A549 (cell line): Measurements from ENCODE around the gene SWSAP1. TPM values are rescaled to one million over a fixed set of nuclear protein-coding genes. Genes with fewer than 3 reads are reported as not detected.
A peak's percentile ranks its signal among the peaks of the same experiment; 100 is the strongest.

Experiments
- ATAC-seq, 2 experiments: fragments of 200-7000 bp in 1 of 2; fragments of >200 bp in 1 of 2; cut with Nextera tagmentation in 1 of 2; cut with Tn5 transposase in 1 of 2; 3 replicates each; pipeline versions ENCODE4 v1.8.0 to v1.9.1; 2018 to 2020; ENCODE audit warnings: mild to moderate bottlenecking in 1 of 2, moderate library complexity in 1 of 2
- CTCF ChIA-PET: fragments of 300-600 bp; sonication (Branson Sonifier 250); formaldehyde crosslinking; extraction: SDS; loops from one replicate; lab custom pipeline; 2021; ENCODE audit warnings: antibody characterized with exemption, inconsistent platforms; lab: Yijun Ruan, JAX
- POLR2A ChIA-PET: fragments of 350-600 bp; formaldehyde crosslinking; extraction: SDS; loops from one replicate; lab custom pipeline; 2021; ENCODE audit warnings: antibody characterized with exemption, inconsistent platforms; lab: Yijun Ruan, JAX
- DNase-seq, 2 experiments: peaks; one replicate each; pipeline versions ENCODE4 v3.0.0 to v3.0.0-alpha.2; 2011 to 2016; ENCODE audit warnings: low read depth in 1 of 2, low spot score in 1 of 2
- FAIRE-seq: peaks from 2 replicates; lab custom pipeline; 2011; peaks lifted over from hg19 to GRCh38; lab: Jason Lieb, UNC
- H3K27ac ChIP-seq, 2 experiments: fragments of >200 bp; sonication (Bioruptor Twin); formaldehyde crosslinking; 3 replicates each; pipeline ENCODE4 v1.5.1; 2016 to 2017
- H3K4me1 ChIP-seq: fragments of >200 bp; sonication (Bioruptor Twin); formaldehyde crosslinking; 3 replicates; pipeline ENCODE4 v1.6.1; 2016
- H3K4me2 ChIP-seq: fragments of >200 bp; sonication (Bioruptor Twin); formaldehyde crosslinking; 3 replicates; pipeline ENCODE4 v1.6.1; 2016
- H3K4me3 ChIP-seq: fragments of >200 bp; sonication (Bioruptor Twin); formaldehyde crosslinking; 3 replicates; pipeline ENCODE4 v1.5.1; 2016
- H3K9me3 ChIP-seq: fragments of >200 bp; sonication (Bioruptor Twin); formaldehyde crosslinking; 3 replicates; pipeline ENCODE4 v1.6.1; 2016
- ATOH8 ChIP-seq: fragments of 250-450 bp; sonication (Bioruptor Pico); IDR thresholded peaks from 2 replicates; pipeline ENCODE4 v1.5.0; 2020; ENCODE audit warnings: low read depth, mild to moderate bottlenecking, moderate library complexity
- CBX8 ChIP-seq: fragments of 200-600 bp; sonication (generic); IDR thresholded peaks from 2 replicates; pipeline ENCODE4 v1.6.1; 2016
- CEBPB ChIP-seq, 2 experiments: fragments of >200 bp in 1 of 2; sonication (Bioruptor Twin) in 1 of 2; formaldehyde crosslinking in 1 of 2; IDR thresholded peaks; 2 replicates each; pipeline ENCODE4 v1.6.1; 2012 to 2016
- CHD2 ChIP-seq: fragments of 150-350 bp; IDR thresholded peaks from 2 replicates; pipeline ENCODE4 v1.6.1; 2014; ENCODE audit warnings: low read length; ENCODE audit not compliant: partially characterized antibody
- CTCF ChIP-seq: fragments of >200 bp; sonication (Bioruptor Twin); formaldehyde crosslinking; IDR thresholded peaks from 3 replicates; pipeline ENCODE4 v1.5.1; 2016
- FOSB ChIP-seq: fragments of 250-450 bp; sonication (Bioruptor Pico); IDR thresholded peaks from 2 replicates; pipeline ENCODE4 v1.5.0; 2020; ENCODE audit warnings: mild to moderate bottlenecking, moderate library complexity
- FOSL2 ChIP-seq, 2 experiments: fragments of 450-650 bp in 1 of 2; fragments of >200 bp in 1 of 2; sonication (Bioruptor Twin) in 1 of 2; formaldehyde crosslinking; IDR thresholded peaks; 2 replicates each; pipeline versions ENCODE4 v1.5.0 to v1.6.1; 2016 to 2020; ENCODE audit warnings: mild to moderate bottlenecking in 1 of 2, moderate library complexity in 1 of 2
- FOXS1 ChIP-seq: fragments of 250-450 bp; sonication (Bioruptor Pico); IDR thresholded peaks from 2 replicates; pipeline ENCODE4 v1.5.0; 2020; ENCODE audit warnings: mild to moderate bottlenecking, moderate library complexity
- GATA3 ChIP-seq: IDR thresholded peaks from 2 replicates; pipeline ENCODE4 v1.6.1; 2012; ENCODE audit warnings: borderline replicate concordance
- HES2 ChIP-seq: fragments of >200 bp; sonication (Bioruptor Twin); formaldehyde crosslinking; IDR thresholded peaks from 2 replicates; pipeline ENCODE4 v1.6.1; 2016
- HEYL ChIP-seq: fragments of 250-450 bp; sonication (Bioruptor Pico); IDR thresholded peaks from 2 replicates; pipeline ENCODE4 v1.8.0; 2021; ENCODE audit warnings: mild to moderate bottlenecking, moderate library complexity
- HMGXB4 ChIP-seq: fragments of 250-450 bp; sonication (Bioruptor Pico); IDR thresholded peaks from 2 replicates; pipeline ENCODE4 v1.5.0; 2021; ENCODE audit warnings: mild to moderate bottlenecking, moderate library complexity, borderline replicate concordance
- HOXB5 ChIP-seq: fragments of 250-450 bp; sonication (Bioruptor Pico); IDR thresholded peaks from 2 replicates; pipeline ENCODE4 v1.5.0; 2020; ENCODE audit warnings: mild to moderate bottlenecking, moderate library complexity
- KDM1A ChIP-seq: fragments of 200-600 bp; sonication (generic); IDR thresholded peaks from 2 replicates; pipeline ENCODE4 v1.6.1; 2016; ENCODE audit warnings: low read depth, mild to moderate bottlenecking
- KDM5A ChIP-seq: fragments of 200-600 bp; sonication (generic); IDR thresholded peaks from 2 replicates; pipeline ENCODE4 v1.6.1; 2016; ENCODE audit warnings: antibody characterized with exemption, mild to moderate bottlenecking
- MAFK ChIP-seq: fragments of 450-650 bp; IDR thresholded peaks from 2 replicates; pipeline ENCODE4 v1.6.1; 2014; ENCODE audit not compliant: partially characterized antibody
- MAX ChIP-seq: IDR thresholded peaks from 2 replicates; pipeline ENCODE4 v1.6.1; 2012
- MAZ ChIP-seq: fragments of 150-350 bp; IDR thresholded peaks from 2 replicates; pipeline ENCODE4 v1.6.1; 2014; ENCODE audit warnings: antibody characterized with exemption, low read depth, low read length, borderline replicate concordance
- NFE2L2 ChIP-seq: fragments of 150-350 bp; conservative IDR thresholded peaks from 2 replicates; pipeline ENCODE4 v1.6.1; 2014; ENCODE audit warnings: low read length
- PHF8 ChIP-seq: fragments of 200-600 bp; sonication (generic); IDR thresholded peaks from 2 replicates; pipeline ENCODE4 v1.6.1; 2016; ENCODE audit warnings: low read depth, mild to moderate bottlenecking, antibody characterized with exemption, moderate library complexity, borderline replicate concordance
- POLR2A ChIP-seq: IDR thresholded peaks from 2 replicates; pipeline ENCODE4 v1.6.1; 2012; ENCODE audit warnings: mild to moderate bottlenecking, low read length
- RAD21 ChIP-seq, 2 experiments: fragments of >200 bp in 1 of 2; sonication (Bioruptor Twin) in 1 of 2; formaldehyde crosslinking in 1 of 2; IDR thresholded peaks in 1 of 2; conservative IDR thresholded peaks in 1 of 2; 2 replicates in 1 of 2; 3 replicates in 1 of 2; pipeline ENCODE4 v1.6.1; 2012 to 2018; ENCODE audit warnings: inconsistent platforms in 1 of 2
- RARB ChIP-seq: fragments of 250-450 bp; sonication (Bioruptor Pico); IDR thresholded peaks from 2 replicates; pipeline ENCODE4 v1.8.0; 2021; ENCODE audit warnings: mild to moderate bottlenecking, moderate library complexity
- RFX5 ChIP-seq: fragments of 450-650 bp; IDR thresholded peaks from 2 replicates; pipeline ENCODE4 v1.7.1; 2014; ENCODE audit warnings: antibody characterized with exemption, mild to moderate bottlenecking, moderate library complexity
- SMC3 ChIP-seq: fragments of >200 bp; sonication (Bioruptor Twin); formaldehyde crosslinking; IDR thresholded peaks from 3 replicates; pipeline ENCODE4 v1.6.1; 2018; ENCODE audit warnings: inconsistent platforms
- USF2 ChIP-seq: fragments of 450-650 bp; IDR thresholded peaks from 2 replicates; pipeline ENCODE4 v1.6.1; 2014; ENCODE audit warnings: antibody characterized with exemption
- ZFP36 ChIP-seq: fragments of 450-650 bp; IDR thresholded peaks from 2 replicates; pipeline ENCODE4 v1.6.1; 2014; ENCODE audit warnings: borderline replicate concordance; ENCODE audit not compliant: partially characterized antibody
- ZNF302 ChIP-seq: fragments of 250-450 bp; sonication (Bioruptor Pico); IDR thresholded peaks from 2 replicates; pipeline ENCODE4 v1.9.0; 2021; ENCODE audit warnings: inconsistent platforms, mild to moderate bottlenecking, moderate library complexity
- WGBS: methylation state at CpG from one replicate; pipeline ENCODE4 v1.1.6; 2017; ENCODE audit errors: missing lambda C conversion rate; 5-methylcytosine and 5-hydroxymethylcytosine counted together
- polyA plus RNA-seq, 4 experiments: library from polyadenylated mRNA; depleted of rRNA in 3 of 4; stranded (reverse); fragments of >200 nt; fragmentation: RNase III in 1 of 4; extraction: RNeasy Plus Mini Kit Qiagen cat#74134 plus additional on column Dnase treatment in 1 of 4; gene quantifications; 2 replicates in 3 of 4; 3 replicates in 1 of 4; pipeline ENCODE4 v1.2.3, GENCODE V29; 2011 to 2017

Gene SWSAP1
- polyA plus RNA-seq, 2 of the 4 experiments (the other 2 are of a cell fraction), result 1.3 to 1.5 TPM

GRCh38 chr19:11379857-11380350 lies 5.4 kb downstream of the SWSAP1 start:
- ATAC-seq (no peak), FAIRE-seq (no peak), DNase-seq (no peak)
- CTCF ChIA-PET, result interaction anchor here (1.3 to 5.8 kb wide), 12 partner anchors 11 to 103 kb away, joined by 4 to 50 read pairs (median 24); partner anchors contain the start of genes RAB3D and RGL3
- POLR2A ChIA-PET, result interaction anchor here (2.6 kb wide), 1 partner anchor 33 kb away, joined by 18 read pairs; the partner anchor contains the start of genes CCDC159 and TMEM205
- no peak overlapping the region for H3K4me3 ChIP-seq
- 86% methylated on average over 5 of the region's 7 CpGs for WGBS
- no peaks in the 10 kb centered on the region for H3K9me3 ChIP-seq
- H3K4me1 ChIP-seq, result peaks cover 48% of the 10 kb centered on the region
- TF ChIP-seq ZFP36 (peak; percentile 53), MAZ (no peak)
- peak overlapping the region; percentile 72 for H3K4me2 ChIP-seq
- H3K27ac ChIP-seq, result peak overlapping the region; percentile 76 to 91; a peak in 5 of 6 replicates

- Histone ChIP-seq H3K4me3 (peak overlapping the region; percentile 51), H3K4me2 (peak overlapping the region; percentile 72), H3K27ac (peak overlapping the region; percentile 76 to 91), H3K4me1 (peaks cover 41% of the 10 kb centered on the region), H3K9me3 (no peaks in the 10 kb centered on the region)
- TF ChIP-seq HMGXB4 (CRISPR knock-in tag) (no peak), KDM5A (0 out of 2 replicates have a peak, but pooled peaks have one; percentile 34), POLR2A (peak; percentile 69), HEYL (CRISPR knock-in tag) (no peak), NFE2L2 (no peak), RAD21 (conservative IDR thresholded peaks at IDR 0.05 in 1 of 2, IDR thresholded peaks at IDR 0.05 in 1 of 2) (peak; percentile 42 to 43; a peak in 3 of 5 replicates), MAFK (no peak), GATA3 (no peak), FOSL2 (IDR thresholded peaks at IDR 0.05) (no peak), FOSL2 (CRISPR knock-in tag; IDR thresholded peaks at IDR 0.05) (no peak), RFX5 (0 out of 2 replicates have a peak, but pooled peaks have one; percentile 33), MAX (peak; percentile 11; the same call in 1 of the 2 replicates), CEBPB (IDR thresholded peaks at IDR 0.05) (no peak), ATOH8 (CRISPR knock-in tag) (no peak), ZNF302 (CRISPR knock-in tag) (no peak), CHD2 (no peak), HOXB5 (CRISPR knock-in tag) (no peak), FOSB (CRISPR knock-in tag) (no peak), CBX8 (no peak), USF2 (no peak), SMC3 (peak; percentile 57), PHF8 (peak; percentile 45; the same call in 1 of the 2 replicates), FOXS1 (no peak), CTCF (peak; percentile 51), KDM1A (no peak), RARB (CRISPR knock-in tag) (no peak), HES2 (no peak)
- WGBS, result 2% methylated on average over 33 of the region's 54 CpGs
- peak; percentile 73 to 84 for ATAC-seq
- ChIA-PET POLR2A (interaction anchor here (0.7 to 2.6 kb wide), 12 partner anchors 32 to 242 kb away, joined by 3 to 18 read pairs (median 5); partner anchors contain the start of genes CCDC159, ODAD3, PRKCSH and RAB3D), CTCF (interaction anchor here (0.6 to 5.8 kb wide), 42 partner anchors 12 to 285 kb away, joined by 3 to 50 read pairs (median 6); partner anchors contain the start of genes CCDC159, ODAD3, RAB3D and RGL3)
- no peak for FAIRE-seq
- peak; percentile 96 to 98 for DNase-seq
Observed at GRCh38 chr19:11380653-11381537, 6.4 kb downstream of the SWSAP1 start.
